ENCODE measurements around the gene PDS5A.
"Not testable (repeated sequence)": the region's sequence is repeated elsewhere in the genome, so short reads cannot be mapped to it uniquely, and the experiment has no call there.

The PDS5A gene

GRCh38 chr4:39820186-39820585, 157.5 kb downstream of the PDS5A start:
- no peak for DNase-seq

GRCh38 chr4:39818646-39819045, 159.1 kb downstream of the PDS5A start:
- no peak for DNase-seq

GRCh38 chr4:39814403-39815185, 163.1 kb downstream of the PDS5A start:
- no peak for DNase-seq

- not testable (repeated sequence) for DNase-seq
Observed at GRCh38 chr4:39813761-39814160, 163.9 kb downstream of the PDS5A start.

GRCh38 chr4:39813033-39813432, 164.7 kb downstream of the PDS5A start:
- DNase-seq: not testable (repeated sequence)

- DNase-seq: no peak
Observed at GRCh38 chr4:39812500-39812899, 165.2 kb downstream of the PDS5A start.

- DNase-seq: no peak
Observed at GRCh38 chr4:39808231-39808749, 169.4 kb downstream of the PDS5A start.

- DNase-seq: no peak
Observed at GRCh38 chr4:39802005-39802404, 175.7 kb downstream of the PDS5A start.

- DNase-seq: not testable (repeated sequence)
Observed at GRCh38 chr4:39792976-39793375, 184.7 kb downstream of the PDS5A start.

GRCh38 chr4:39792529-39792928, 185.2 kb downstream of the PDS5A start:
- DNase-seq: no peak

GRCh38 chr4:39792128-39792527, 185.6 kb downstream of the PDS5A start:
- no peak for DNase-seq

- DNase-seq: no peak
Observed at GRCh38 chr4:39786838-39787237, 190.9 kb downstream of the PDS5A start.

- DNase-seq: no peak
Observed at GRCh38 chr4:39785083-39785482, 192.6 kb downstream of the PDS5A start.

- DNase-seq: not testable (repeated sequence)
Observed at GRCh38 chr4:39781988-39782387, 195.7 kb downstream of the PDS5A start.
